Nephron progenitor cell (in vitro differentiated cells): ENCODE results near the gene TMEM244.

Experiments
- DNase-seq: peaks from one replicate; pipeline ENCODE4 v3.0.0; 2021
- H3K27ac Mint-ChIP-seq: 2 replicates; pipeline ENCODE4 v1.8.0; 2021; ENCODE audit warnings: mild to moderate bottlenecking, moderate library complexity, mixed read lengths
- H3K27me3 Mint-ChIP-seq: 2 replicates; pipeline ENCODE4 v1.8.0; 2021; ENCODE audit warnings: mild to moderate bottlenecking, low read depth, mixed read lengths; ENCODE audit not compliant: poor library complexity
- H3K36me3 Mint-ChIP-seq: 2 replicates; pipeline ENCODE4 v1.8.0; 2021; ENCODE audit warnings: low read depth, mixed read lengths
- H3K4me1 Mint-ChIP-seq: 2 replicates; pipeline ENCODE4 v1.8.0; 2021; ENCODE audit warnings: mixed read lengths
- H3K4me3 Mint-ChIP-seq: 2 replicates; pipeline ENCODE4 v1.8.0; 2021; ENCODE audit warnings: mild to moderate bottlenecking, moderate library complexity, mixed read lengths
- H3K9me3 Mint-ChIP-seq: 2 replicates; pipeline ENCODE4 v1.8.0; 2021; ENCODE audit warnings: mild to moderate bottlenecking, moderate library complexity, mixed read lengths
- TF ChIP-seq, protein P1 (sequence below): fragments of 200-600 bp; sonication (generic); IDR thresholded peaks from 2 replicates; pipeline ENCODE4 v1.5.0; 2021; ENCODE audit warnings: antibody characterized with exemption

The TMEM244 gene

GRCh38 chr6:129901910-129902309, 40.8 kb upstream of the TMEM244 start:
- DNase-seq: no peak
- H3K27me3 Mint-ChIP-seq: peaks cover 5% of the 10 kb centered on the region
- no peak overlapping the region for H3K27ac Mint-ChIP-seq
- H3K4me1 Mint-ChIP-seq: no peaks in the 10 kb centered on the region
- TF ChIP-seq, protein P1, sequence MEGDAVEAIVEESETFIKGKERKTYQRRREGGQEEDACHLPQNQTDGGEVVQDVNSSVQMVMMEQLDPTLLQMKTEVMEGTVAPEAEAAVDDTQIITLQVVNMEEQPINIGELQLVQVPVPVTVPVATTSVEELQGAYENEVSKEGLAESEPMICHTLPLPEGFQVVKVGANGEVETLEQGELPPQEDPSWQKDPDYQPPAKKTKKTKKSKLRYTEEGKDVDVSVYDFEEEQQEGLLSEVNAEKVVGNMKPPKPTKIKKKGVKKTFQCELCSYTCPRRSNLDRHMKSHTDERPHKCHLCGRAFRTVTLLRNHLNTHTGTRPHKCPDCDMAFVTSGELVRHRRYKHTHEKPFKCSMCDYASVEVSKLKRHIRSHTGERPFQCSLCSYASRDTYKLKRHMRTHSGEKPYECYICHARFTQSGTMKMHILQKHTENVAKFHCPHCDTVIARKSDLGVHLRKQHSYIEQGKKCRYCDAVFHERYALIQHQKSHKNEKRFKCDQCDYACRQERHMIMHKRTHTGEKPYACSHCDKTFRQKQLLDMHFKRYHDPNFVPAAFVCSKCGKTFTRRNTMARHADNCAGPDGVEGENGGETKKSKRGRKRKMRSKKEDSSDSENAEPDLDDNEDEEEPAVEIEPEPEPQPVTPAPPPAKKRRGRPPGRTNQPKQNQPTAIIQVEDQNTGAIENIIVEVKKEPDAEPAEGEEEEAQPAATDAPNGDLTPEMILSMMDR: no peak
- no peaks in the 10 kb centered on the region for H3K36me3 Mint-ChIP-seq
- no peaks in the 10 kb centered on the region for H3K9me3 Mint-ChIP-seq
- H3K4me3 Mint-ChIP-seq: no peak overlapping the region

- no peak for DNase-seq
- no peaks in the 10 kb centered on the region for H3K27me3 Mint-ChIP-seq
- H3K4me1 Mint-ChIP-seq: no peaks in the 10 kb centered on the region
- H3K9me3 Mint-ChIP-seq: no peaks in the 10 kb centered on the region
- no peak overlapping the region for H3K27ac Mint-ChIP-seq
- no peaks in the 10 kb centered on the region for H3K36me3 Mint-ChIP-seq
- H3K4me3 Mint-ChIP-seq: no peak overlapping the region
- TF ChIP-seq, protein P1: no peak
These were observed 34.6 kb upstream of the TMEM244 start for GRCh38 chr6:129895692-129896091.

DNA sequence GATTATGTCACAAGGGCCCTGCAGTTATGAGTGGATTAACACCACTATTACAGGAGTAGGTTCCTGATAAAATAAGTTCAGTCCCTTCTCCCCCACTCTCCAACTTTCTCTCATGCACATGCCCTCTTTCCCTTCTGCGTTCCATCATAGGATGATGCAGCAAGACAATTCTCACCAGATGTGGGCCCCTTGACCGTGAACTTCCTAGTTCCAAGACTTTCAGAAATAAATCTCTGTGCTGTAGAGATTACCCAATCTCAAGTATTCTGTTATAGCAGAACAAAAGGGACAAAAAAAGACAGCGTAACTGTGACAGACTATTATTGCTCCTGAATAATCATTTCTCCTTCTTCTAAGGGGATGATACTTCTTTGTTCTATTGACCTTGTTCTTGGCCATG, 33.8 kb upstream of the TMEM244 start:
- H3K4me3 Mint-ChIP-seq: no peak overlapping the region
- TF ChIP-seq, protein P1: no peak
- H3K36me3 Mint-ChIP-seq: no peaks in the 10 kb centered on the region
- no peaks in the 10 kb centered on the region for H3K27me3 Mint-ChIP-seq
- no peaks in the 10 kb centered on the region for H3K9me3 Mint-ChIP-seq
- no peaks in the 10 kb centered on the region for H3K4me1 Mint-ChIP-seq
- DNase-seq: no peak
- H3K27ac Mint-ChIP-seq: no peak overlapping the region

DNA sequence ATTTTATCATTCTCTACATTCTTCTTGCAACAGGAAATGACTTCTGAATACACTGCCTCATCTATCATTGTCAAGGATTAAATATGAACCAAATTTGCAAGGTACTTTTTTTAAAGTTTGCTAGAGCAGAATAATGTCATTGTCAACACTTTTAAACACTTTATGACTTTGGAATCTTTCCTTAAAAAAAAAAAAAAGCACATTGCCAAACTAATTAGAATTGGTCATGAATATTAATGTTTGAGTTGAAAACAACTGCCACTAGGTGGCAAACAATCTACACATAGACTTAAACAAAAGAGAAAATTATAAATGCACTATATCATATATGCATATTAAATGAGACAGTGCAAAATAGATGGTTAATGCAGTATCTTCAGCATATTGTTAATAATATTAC, 32.5 kb upstream of the TMEM244 start:
- no peak overlapping the region for H3K4me3 Mint-ChIP-seq
- H3K4me1 Mint-ChIP-seq: no peaks in the 10 kb centered on the region
- TF ChIP-seq, protein P1: no peak
- DNase-seq: no peak
- H3K9me3 Mint-ChIP-seq: no peaks in the 10 kb centered on the region
- no peak overlapping the region for H3K27ac Mint-ChIP-seq
- H3K27me3 Mint-ChIP-seq: no peaks in the 10 kb centered on the region
- no peaks in the 10 kb centered on the region for H3K36me3 Mint-ChIP-seq

DNA sequence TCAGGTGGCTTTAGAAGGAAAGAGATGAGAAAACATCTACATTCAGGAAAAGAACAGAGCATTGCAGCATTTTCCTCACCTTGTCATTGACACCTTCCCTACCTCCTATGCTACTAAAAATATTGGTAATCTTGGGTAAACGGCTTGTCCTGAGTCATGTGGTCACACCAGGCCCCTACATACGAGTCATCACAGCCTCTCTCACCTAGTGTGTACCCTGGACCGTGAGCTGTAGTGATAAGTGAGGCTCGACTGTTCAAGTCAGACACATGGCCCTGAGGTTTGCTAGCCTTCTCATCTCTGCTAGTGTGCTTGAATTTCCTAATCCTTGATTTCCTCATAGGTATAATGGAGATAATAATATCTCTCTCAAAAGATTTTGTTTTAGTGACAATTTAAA, 29.6 kb upstream of the TMEM244 start:
- H3K36me3 Mint-ChIP-seq: no peaks in the 10 kb centered on the region
- DNase-seq: no peak
- H3K4me3 Mint-ChIP-seq: no peak overlapping the region
- H3K27me3 Mint-ChIP-seq: no peaks in the 10 kb centered on the region
- H3K4me1 Mint-ChIP-seq: no peaks in the 10 kb centered on the region
- no peaks in the 10 kb centered on the region for H3K9me3 Mint-ChIP-seq
- TF ChIP-seq, protein P1: no peak
- H3K27ac Mint-ChIP-seq: no peak overlapping the region

DNA sequence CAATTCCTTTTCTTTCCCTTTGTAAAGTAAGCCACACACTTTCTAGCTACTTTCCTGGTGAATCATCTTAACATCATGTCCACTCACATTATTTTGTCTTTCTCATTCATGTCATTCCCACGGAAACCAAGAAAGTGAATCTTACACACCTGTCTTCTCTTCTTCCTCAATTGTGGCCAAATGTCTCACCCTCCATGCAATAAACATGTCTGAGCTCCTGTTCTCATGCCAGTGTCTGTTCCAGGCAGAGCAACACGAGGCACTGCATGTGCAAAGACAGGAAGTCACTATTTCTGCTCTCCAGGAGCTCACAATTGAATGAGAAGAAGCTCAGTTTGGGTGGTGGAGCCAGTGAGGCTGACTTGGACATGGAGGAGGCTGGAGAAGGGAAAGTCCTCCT, 29.0 kb upstream of the TMEM244 start:
- TF ChIP-seq, protein P1: no peak
- Mint-ChIP-seq H3K27ac (no peak overlapping the region), H3K27me3 (no peaks in the 10 kb centered on the region), H3K36me3 (no peaks in the 10 kb centered on the region), H3K4me3 (no peak overlapping the region), H3K4me1 (no peaks in the 10 kb centered on the region), H3K9me3 (no peaks in the 10 kb centered on the region)
- DNase-seq: no peak
